NCI-H2171 (cell line): ENCODE results near the gene GJC1.

ENCODE experiments used
- DNase-seq: peaks from one replicate; lab custom pipeline; 2025; lab: John Stamatoyannopoulos, UW

Gene GJC1

DNA sequence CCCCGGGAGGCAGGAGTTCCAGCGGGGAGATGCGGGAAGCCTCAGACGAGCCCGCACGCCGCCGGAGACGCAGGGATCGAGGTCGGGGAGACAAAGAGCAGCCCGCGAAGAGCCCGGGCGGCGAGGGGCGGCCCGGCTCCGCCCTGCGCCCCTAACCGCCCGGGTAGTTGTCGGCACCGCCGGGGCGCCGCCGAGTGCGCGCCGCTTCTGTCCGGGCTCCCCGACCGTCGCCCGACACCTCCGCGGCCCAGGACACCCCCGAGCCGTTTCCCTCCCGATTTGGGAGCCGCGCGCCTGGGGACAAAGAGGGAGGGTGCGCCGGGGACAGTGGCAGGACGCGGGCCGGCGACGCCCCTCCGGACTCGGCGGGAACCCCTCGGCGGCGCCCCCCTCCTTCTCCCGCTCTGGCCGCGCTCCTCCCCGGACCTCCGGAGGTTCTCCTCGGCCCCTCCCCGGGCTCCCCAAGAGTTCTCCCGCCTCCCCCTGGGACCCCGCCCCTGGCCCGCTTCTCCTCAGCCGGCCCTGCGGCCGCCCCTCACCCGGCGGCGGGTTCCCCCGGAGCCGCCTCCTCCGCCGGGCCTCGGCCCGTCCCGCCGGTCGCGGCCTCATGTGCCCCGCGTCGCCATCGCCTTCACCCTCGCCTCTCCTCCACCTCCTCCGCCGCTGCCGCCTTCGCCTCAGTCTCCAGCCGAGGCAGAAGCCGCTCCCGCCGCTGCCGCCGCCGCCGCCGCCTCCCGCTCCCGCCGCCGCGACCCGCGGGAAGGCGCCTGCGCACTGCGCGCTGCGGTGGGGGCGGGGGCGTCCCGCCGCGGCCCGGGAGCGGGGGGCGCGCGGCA, at the start of gene GJC1:
TSS of gene GJC1 (minus strand) at position 765 of the 836 bp plus-strand sequence. CDS start 24,470 bp downstream, outside the sequence.
- peak; percentile 49 for DNase-seq

DNA sequence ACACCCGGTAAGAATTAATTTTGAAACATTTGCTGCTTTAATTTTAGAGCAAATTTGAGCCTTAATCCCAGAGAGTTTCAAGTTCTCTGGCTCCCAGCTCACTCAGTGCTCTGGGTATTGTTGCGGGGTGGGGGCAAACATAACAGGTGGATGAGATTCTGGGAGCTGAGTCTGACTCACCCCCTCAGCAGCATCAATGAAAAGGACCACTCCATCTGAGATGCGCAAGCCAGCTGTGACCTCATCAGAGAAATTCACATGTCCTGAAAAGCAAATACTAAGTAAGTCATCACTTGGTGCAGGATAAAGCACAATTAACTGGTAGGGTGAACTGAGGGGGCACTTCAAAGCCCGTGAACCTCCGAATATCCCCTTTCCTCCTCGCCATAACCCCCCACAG, 49.3 kb upstream of the GJC1 start:
- no peak for DNase-seq

DNA sequence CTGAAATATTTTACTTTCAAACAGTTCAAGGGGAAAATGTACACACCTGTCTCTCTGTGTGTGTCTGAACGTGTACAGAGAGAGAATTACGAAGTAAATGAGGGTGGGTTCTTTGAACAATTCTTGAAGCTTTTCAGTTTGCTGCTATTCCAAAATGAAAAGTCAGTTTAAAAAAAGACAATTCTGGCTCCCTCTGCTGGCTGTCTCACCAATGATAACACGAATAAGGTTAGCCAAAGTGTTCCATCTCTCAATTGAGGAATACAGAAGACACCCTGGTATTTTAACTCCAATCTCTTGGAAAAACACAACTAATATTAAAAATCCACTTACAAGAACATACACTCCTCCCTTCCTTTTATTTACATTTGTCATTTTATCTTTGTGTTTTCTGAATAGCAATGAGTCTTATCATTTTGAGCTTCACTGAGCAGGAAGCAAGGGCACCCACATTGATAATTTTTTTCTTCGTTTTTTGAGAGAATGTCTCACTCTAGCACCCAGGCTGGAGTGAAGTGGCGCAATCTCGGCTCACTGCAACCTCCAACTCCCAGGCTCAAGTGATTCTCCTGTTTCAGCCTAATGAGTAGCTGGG, 48.6 kb upstream of the GJC1 start:
- peak; percentile 2 for DNase-seq

DNA sequence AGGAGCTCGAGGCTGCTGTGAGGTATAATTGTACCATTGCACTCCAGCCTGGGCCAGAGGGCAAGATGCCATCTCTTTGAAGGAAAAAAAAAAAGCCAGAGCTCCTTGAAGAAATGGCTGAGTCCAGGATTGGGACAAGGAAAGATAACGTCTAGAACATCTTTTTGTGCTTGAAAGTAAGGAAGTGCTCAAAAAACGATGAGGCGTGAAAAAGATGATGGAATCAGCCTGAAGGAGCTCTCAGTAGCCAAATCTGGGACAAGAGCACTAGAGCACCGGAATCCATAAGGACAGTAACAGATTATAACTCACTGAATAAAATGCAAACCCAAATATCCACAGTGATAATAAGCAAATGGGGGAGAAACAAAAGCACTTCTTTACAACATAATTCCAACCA, 47.0 kb upstream of the GJC1 start:
- DNase-seq, result no peak

DNA sequence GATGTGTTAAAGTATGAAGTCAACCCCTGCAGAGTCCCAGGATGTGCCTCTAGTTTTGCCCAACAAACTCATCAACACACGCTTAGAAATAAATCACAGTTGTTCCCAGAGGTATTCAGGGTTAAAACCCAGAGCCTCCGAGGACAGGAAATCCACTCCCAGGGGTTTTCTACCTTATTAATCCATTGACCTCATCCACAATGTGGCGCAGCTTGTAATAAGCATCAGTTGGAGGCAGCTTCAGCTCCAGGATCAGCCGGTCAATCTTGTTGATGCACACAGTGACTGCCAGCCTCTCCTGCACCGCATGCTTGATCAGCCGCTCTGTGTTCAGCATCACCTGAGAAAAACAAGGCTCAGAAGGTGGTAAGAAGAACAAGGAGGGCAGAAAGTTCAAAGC, 45.7 kb upstream of the GJC1 start:
- no peak for DNase-seq

DNA sequence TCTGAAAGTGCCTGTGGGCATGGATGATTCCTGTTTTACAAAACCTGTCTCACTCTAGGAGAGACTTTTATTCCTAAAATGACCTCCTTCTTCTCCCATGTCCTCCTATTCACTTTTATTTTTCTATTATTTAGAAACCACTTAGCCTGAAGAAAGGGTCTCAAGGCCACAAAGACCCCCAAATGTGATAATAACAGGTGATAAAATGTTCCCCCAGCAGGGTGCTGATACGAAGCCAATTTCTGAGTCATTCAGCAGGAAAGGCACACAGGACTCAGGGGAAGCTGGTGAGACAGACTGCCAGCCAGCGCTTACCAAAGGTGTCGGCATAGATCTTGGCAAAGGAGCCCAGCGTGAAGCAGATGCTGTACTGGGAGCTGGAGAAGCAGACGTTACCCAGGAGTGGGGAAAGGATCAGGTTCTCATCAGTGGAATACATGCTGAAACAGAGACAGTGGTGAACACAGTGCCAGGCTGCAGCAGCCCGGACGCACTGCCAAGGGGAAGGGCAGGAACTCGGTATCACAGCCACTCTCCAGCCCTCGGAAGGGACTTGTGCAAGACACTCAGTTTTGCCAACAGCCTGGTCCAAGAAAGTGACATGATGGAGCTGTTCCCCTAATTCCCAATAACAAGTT, 42.2 kb upstream of the GJC1 start:
- DNase-seq, result peak; percentile 69

DNA sequence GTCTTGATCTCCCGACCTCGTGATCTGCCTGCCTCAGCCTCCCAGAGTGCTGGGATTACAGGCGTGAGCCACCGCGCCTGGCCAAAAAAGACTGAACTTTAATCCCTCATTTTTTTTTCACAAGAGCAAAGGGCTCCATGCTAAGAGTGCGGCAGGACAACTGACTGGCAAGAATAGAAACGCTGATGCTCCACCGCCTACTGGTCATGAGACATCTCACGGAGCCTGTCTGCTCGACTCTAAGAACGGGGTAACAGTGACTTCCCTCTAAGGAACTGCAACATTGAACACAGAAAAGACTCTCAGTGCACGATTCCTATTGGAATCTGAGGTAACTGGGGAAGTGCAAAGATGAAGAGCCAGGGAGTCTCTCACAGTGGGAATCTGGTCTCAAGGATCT, 41.5 kb upstream of the GJC1 start:
- no peak for DNase-seq

DNA sequence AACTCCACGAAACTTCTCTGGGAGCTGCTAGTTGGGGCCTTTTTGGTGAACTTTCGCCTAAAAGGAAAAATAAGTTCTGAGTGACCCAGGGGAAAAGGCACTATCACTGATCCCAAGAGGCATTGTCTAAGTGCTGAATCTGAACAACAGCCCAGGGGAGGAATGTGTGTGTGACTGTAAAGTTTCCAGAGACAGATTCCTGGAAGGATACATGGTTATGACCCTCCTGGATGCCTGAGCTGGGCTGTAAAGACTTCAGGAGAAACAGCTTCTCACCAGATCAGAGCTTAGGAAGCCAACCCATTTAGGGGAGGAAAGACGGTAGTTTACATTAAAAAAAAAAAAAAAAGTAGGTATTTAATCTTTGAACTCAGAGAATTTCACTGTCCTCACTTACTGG, 37.8 kb upstream of the GJC1 start:
- DNase-seq, result no peak

DNA sequence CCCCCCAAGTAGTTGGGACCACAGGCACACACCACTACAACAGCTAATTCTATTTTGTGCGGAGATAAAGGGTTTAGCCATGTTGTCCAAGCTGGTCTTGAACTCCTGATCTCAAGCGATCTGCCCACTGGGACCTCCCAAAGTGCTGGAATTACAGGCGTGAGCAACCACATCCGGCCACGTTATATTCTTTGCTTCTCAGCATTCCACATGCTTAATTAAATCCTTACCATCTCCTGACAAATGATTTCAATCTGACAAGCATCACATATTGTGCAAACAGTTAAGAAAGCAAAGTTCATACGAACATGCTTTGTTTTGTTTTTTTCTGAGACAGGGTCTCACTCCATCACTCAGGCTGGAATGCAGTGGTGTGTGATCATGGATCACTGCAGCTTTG, 35.8 kb upstream of the GJC1 start:
- no peak for DNase-seq

DNA sequence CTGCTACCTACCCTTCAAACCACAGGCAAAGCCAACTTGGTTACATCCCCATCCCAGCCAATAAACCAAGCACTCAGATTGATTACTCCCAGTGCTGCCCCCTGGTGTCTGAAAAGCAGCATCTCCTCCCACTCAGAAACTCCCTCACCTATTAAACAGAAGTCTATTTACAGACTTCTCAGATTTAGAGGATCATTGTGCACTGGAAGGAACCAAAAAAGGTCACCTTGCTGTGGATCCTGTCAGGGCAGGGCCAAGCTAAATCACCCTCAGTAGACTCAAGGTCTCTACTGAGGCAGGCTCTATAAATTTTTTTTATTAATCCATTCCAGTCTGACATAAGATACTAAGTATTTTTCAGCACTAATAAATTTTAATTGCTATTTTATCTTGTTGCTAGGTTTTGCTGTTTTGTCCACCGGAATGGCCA, 35.2 kb upstream of the GJC1 start:
- peak; percentile 46 for DNase-seq

DNA sequence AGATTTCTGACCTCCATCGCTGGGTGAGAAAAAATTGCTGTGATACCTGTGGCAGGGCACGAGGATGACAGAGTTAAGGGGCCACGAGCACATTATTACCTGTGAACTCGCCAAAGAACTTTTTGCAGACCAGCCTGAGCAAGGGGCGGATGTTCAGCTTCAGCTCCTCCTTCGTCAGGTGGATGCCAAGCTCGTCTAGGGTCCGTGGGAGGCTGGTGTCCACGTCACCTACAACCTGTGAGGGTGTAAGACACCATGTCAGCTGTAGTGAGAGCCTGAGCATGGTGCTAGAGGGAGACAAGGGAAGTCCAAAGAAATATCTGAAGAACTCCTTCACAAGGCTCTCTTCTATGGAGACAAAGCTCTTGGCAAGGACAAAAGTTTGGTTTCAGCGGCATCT, 34.7 kb upstream of the GJC1 start:
- DNase-seq, result no peak

DNA sequence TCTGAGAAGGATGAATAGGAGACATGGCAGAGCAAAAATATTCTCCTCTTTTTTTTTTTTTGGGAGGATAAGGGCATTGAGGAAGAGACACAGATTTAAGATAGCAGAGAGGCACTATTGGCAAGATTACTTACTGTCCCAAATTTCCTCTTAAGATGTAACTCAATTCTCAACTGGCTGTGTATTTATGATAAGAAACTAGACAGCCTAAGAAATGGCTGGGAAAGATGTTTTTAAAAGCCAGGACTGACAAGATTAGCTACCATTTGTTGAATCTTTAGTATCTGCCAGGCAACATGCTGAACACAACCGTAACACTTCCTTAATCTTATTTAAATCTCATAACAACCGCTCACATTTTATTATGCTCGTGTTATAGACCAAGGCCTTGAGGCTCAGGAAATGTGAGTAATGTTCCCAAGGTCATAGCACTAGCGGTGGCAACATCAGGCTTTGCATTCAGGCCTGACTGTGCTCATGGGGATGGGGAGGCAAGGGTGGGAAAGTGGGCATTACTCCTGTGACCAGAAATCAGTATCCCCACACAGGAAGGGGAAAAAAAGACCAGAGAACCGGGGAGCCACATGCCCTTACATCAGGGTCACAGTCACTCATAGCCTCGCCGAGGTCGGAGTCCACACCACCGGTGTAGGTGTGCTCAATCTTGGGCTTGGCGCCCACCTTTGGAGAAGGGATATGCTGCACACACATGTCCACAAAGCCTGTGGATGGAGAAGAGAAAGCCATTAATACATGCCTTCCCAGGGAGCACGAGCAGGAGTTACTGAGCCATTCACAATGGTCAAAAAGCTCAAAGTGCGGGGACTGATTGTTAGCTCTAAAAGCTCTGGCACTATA, 33.2 kb upstream of the GJC1 start:
- no peak for DNase-seq

DNA sequence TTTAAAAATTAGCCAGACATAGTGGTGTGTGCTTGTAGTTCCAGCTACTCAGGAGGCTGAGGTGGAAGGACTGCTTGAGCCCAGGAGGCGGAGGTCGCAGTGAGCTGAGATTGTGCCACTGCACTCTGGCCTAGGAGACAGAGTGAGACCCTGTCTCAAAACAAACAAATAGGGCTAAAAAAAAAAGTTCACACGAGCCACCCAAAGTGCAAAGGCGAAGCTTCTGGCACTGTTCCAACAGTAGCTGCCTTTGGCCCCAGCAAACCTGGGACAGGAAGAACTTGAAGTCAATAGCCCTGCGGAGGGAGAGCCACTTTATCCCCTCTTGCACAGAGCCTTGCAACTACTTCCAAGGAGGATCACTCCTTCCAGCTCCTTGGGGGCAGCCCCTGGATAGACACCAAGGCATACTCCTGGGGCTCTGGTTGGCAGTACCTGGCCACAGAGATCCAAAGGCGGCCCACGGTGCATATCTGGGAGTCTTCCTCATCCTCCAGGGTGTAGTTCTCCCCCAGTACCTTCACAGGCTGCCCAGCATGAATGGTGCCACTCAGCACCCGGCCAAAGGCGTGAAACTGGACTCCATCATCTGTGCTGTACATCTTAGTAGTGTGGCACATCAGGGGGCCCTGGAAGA, 32.3 kb upstream of the GJC1 start:
- no peak for DNase-seq

DNA sequence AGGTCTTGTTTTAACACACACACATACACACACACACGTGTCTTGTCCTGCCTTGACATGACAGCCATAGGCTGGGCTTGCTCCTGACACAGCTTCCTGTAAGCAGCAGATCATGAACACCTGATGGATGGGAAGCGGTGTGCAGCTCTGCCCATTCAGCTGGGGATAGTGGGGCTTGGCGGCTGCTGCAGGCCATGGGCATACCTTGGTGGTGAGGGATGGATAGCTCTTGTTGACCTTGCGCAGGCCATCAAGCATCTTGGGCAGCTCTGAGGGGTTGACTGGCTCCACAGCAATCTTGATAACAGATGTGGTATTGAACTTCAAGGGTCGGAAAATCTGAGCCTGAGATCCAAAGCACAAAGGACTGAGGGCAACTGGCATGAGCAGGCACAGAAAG, 29.6 kb upstream of the GJC1 start:
- DNase-seq, result no peak

DNA sequence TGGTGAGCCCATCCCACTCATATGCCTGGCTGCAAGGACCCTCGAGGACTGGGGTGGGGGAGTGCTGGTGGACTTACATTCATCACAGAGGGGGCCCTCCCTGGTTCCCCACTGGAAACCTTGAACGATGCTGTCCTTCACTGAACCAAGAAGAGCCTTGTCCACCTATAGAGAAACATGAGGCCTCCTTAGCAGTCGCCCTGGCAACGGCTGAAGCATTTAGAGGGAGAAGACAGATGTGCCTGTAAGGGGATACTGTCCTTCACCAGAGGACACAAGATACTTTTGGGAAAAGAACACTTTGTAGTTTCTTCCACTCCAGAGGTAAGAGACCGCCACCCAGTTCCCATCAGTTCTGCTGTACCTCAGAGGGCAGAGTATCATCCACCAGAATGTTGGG, 24.1 kb upstream of the GJC1 start:
- no peak for DNase-seq

DNA sequence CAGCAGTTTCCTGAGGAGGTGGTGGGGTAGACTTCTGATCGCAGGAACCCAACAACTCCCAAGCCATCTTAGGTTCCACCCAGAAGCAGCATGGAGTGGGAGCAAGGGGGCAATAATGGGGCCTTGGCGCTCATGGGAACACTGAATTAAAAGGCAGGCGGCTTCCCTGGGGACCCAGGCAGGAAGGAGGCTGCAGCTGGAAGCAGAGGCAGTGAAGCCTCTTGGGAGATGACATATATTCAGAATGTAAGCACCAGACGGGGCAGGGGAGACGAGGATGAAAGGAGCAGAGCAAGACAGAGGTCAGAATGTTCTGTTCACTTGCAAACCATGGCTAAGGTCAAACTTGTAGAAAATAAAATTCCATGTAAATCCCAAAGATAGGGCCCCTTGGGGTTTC, 20.5 kb upstream of the GJC1 start:
- peak; percentile 34 for DNase-seq

DNA sequence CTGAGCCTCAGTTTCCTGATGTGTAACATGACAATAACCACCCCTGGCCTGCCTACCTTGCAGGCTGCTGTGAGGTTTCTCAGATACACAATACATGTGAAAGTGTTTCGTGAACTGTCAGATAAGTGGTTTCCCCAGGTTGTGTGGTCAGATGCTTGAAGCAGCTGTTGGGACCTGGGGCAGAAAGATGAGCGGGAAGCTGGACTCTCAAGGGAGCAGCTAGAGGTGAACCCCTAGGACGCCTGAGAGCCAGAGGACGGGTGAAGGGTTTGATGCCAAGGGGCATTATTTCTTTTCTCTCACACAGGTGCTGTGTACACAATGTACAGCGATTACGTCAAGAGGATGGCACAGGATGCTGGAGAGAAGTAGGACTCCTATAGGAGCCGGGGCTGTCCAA, 19.9 kb upstream of the GJC1 start:
- no peak for DNase-seq

DNA sequence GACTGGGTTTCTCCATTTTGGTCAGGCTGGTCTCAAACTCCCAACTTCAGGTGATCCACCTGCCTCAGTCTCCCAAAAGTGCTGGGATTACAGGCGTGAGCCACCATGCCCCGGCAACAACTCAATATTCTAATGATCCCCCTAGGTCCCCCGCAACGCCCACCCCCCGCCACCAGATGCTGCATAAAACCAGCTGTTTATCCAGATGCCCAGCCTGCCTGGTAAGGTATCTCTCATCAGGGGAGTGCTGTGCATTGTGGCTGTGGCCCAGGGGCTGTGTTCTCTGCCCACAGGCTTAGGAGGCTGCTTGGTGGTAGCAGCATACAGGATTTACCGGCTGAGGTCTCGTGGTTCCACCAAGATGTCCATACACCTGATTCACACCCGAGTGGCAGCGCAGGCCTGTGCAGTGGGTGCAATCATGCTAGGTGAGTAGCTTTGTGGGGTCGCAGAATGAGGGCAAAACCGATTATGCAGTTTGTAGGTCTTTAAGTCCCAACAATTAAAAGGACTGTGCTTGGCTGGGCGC, 18.9 kb upstream of the GJC1 start:
- DNase-seq, result no peak

DNA sequence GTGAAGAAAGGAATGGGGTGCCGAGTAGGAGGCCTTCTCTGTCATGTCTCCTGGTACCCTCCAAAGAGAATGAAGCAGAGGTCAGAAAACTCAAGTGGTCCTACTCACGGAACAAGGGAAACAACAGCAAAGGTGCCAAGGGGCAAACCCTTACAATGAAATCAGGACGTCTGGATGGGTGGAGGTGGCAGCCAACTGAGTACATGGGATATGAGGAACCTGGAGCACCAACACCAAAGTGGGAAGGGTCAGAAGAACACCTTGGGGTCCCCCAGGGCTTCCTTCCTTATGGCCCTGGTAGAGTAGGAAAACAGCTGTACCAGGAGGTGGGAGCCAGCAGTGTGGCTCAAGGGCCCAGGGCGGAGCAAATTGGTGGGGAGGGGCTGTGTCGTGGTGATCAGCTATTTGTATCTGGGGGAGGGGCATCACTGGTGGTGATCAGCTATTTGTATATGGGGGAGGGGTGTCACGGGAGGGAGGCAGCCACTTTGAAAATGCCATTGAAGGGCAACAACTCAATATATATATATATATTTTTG, 18.2 kb upstream of the GJC1 start:
- no peak for DNase-seq

DNA sequence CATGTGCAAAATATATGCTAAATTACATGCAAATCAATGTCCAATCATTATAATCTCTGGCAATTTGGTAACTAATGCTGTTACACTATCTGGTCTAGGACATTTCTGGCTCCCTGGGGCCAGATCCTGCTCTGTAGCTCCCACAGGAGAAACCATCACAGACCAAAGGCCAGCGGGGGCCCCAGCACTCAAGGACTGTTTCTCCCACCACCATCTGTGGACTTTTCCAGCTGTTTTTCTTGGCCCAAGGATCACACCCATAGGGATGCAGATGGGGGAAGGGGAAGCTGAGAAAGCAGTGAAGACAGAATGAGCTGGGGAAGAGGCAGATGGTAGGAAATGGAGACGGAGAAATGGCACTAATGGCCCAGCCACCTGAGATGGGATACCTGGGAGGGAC, 17.5 kb upstream of the GJC1 start, which contains the start of gene HIGD1B:
TSS of gene HIGD1B (plus strand) at position 298 of the 400 bp plus-strand sequence. CDS start 270 bp downstream, outside the sequence.
- DNase-seq, result peak; percentile 36

DNA sequence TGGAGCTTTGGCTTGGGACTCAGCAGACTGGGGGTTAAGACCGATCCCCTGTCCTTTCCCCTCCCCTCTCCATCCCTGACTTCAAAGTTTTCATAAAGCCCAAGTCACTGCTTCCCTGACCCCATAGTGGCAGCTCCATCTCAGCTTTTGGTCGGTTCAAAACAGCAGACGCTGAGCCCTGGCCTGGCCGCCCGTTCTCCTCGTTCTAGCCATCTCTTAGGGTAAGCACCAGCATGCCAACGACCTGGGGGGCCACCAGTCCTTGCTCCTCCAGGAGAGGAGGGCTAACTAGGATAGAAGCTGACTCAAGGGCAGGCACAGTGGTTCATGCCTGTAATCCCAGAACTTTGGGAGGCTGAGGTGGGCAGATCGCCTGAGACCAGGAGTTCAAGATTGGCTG, 16.1 kb upstream of the GJC1 start:
- DNase-seq, result no peak
